GM12878 (cell line): ENCODE results near the gene RIPPLY1. TPM values are rescaled to one million over a fixed set of nuclear protein-coding genes. Genes with fewer than 3 reads are reported as not detected.

ENCODE experiments used
- ATAC-seq: fragments of 200-7000 bp; cut with Tn5 transposase; 3 replicates; pipeline ENCODE4 v1.9.1; 2020; ENCODE audit warnings: mild to moderate bottlenecking, moderate library complexity
- BruUV-seq: library from RNA; stranded (reverse); fragments of 400-500 nt; replicated peaks from 2 replicates; lab custom pipeline; 2021; lab: Mats Ljungman, UMichigan
- CTCF ChIA-PET: fragments of 300-600 bp; sonication (Branson Sonifier 250); formaldehyde crosslinking; extraction: SDS; loops from one replicate; lab custom pipeline; 2021; ENCODE audit warnings: inconsistent platforms; lab: Yijun Ruan, JAX
- POLR2A ChIA-PET: fragments of 350-600 bp; formaldehyde crosslinking; extraction: SDS; loops from one replicate; lab custom pipeline; 2021; ENCODE audit warnings: inconsistent platforms; lab: Charles Lee
- RAD21 ChIA-PET: fragments of 300-600 bp; sonication (Branson Sonifier 250); formaldehyde crosslinking; loops from one replicate; lab custom pipeline; 2023; ENCODE audit warnings: antibody characterized with exemption; ENCODE audit not compliant: unreplicated experiment; lab: Charles Lee
- SMC1A ChIA-PET: fragments of 300-600 bp; sonication (Branson Sonifier 250); formaldehyde crosslinking; loops from one replicate; lab custom pipeline; 2023; ENCODE audit not compliant: unreplicated experiment, uncharacterized antibody; lab: Charles Lee
- DNase-seq: peaks from one replicate; pipeline ENCODE4 v3.0.0-alpha.2; 2011; ENCODE audit warnings: low read depth, low spot score
- FAIRE-seq: peaks from 3 replicates; lab custom pipeline; 2011; peaks lifted over from hg19 to GRCh38; lab: Jason Lieb, UNC
- H2AFZ ChIP-seq: 2 replicates; pipeline ENCODE4 v1.6.0; 2011; ENCODE audit warnings: low read depth, low read length, control low read depth; ENCODE audit not compliant: control insufficient read depth
- H3K27ac ChIP-seq: 2 replicates; pipeline ENCODE4 v1.5.1; 2011; ENCODE audit warnings: control low read depth; ENCODE audit not compliant: control insufficient read depth, insufficient read depth
- H3K27me3 ChIP-seq, 2 experiments: replicated peaks in 1 of 2; 2 replicates each; pipeline versions ENCODE4 v1.6.0 to v1.6.1; 2011; ENCODE audit warnings: low read length in 1 of 2; ENCODE audit not compliant: control insufficient read depth in 2 of 2, insufficient read depth in 2 of 2
- H3K36me3 ChIP-seq, 2 experiments: 2 replicates each; pipeline ENCODE4 v1.5.1; 2011; ENCODE audit warnings: low read length in 1 of 2; ENCODE audit not compliant: control insufficient read depth in 2 of 2, insufficient read depth in 2 of 2
- H3K4me1 ChIP-seq: 2 replicates; pipeline ENCODE4 v1.6.1; 2011; ENCODE audit warnings: mild to moderate bottlenecking, low read length, moderate library complexity, mixed read lengths; ENCODE audit not compliant: control insufficient read depth, insufficient read depth
- H3K4me2 ChIP-seq: 2 replicates; pipeline ENCODE4 v1.6.0; 2011; ENCODE audit warnings: control low read depth; ENCODE audit not compliant: control insufficient read depth, insufficient read depth
- H3K4me3 ChIP-seq: fragments of 200-600 bp; sonication (generic); 2 replicates; pipeline ENCODE4 v1.5.1; 2016
- H3K79me2 ChIP-seq: 2 replicates; pipeline ENCODE4 v1.6.0; 2011; ENCODE audit warnings: low read length; ENCODE audit not compliant: control insufficient read depth, insufficient read depth
- H3K9ac ChIP-seq: 2 replicates; pipeline ENCODE4 v1.8.0; 2011; ENCODE audit warnings: low read length, control low read depth, mixed read lengths; ENCODE audit not compliant: control insufficient read depth, insufficient read depth
- H3K9me3 ChIP-seq: replicated peaks from 3 replicates; pipeline ENCODE4 v1.5.1; 2011; ENCODE audit warnings: mild to moderate bottlenecking, low read length; ENCODE audit not compliant: control insufficient read depth, insufficient read depth
- H4K20me1 ChIP-seq: 2 replicates; pipeline ENCODE4 v1.6.0; 2011; ENCODE audit not compliant: control insufficient read depth, insufficient read depth
- BCL11A ChIP-seq: IDR thresholded peaks from 2 replicates; pipeline ENCODE4 v1.6.1; 2011; ENCODE audit warnings: low read depth, low read length
- BCLAF1 ChIP-seq: fragments of 450-650 bp; IDR thresholded peaks from 2 replicates; pipeline ENCODE4 v1.6.1; 2017; ENCODE audit warnings: antibody characterized with exemption, mild to moderate bottlenecking, moderate library complexity
- BHLHE40 ChIP-seq, 2 experiments: fragments of 450-650 bp in 1 of 2; IDR thresholded peaks; 2 replicates each; pipeline ENCODE4 v1.6.1; 2011 to 2017; ENCODE audit warnings: low read depth in 2 of 2, borderline replicate concordance in 1 of 2, improper control_type of control experiment in 1 of 2, low read length in 1 of 2, mild to moderate bottlenecking in 1 of 2
- CBX5 ChIP-seq: sonication (generic); IDR thresholded peaks from 2 replicates; pipeline ENCODE4 v1.6.1; 2016; ENCODE audit warnings: low read depth, moderate library complexity, mild to moderate bottlenecking, inconsistent platforms
- CHD4 ChIP-seq: fragments of 200-600 bp; sonication (generic); IDR thresholded peaks from 2 replicates; pipeline ENCODE4 v1.6.1; 2016; ENCODE audit warnings: mild to moderate bottlenecking
- CREB1 ChIP-seq: IDR thresholded peaks from 2 replicates; pipeline ENCODE4 v1.6.1; 2012; ENCODE audit warnings: low read depth, mild to moderate bottlenecking, inconsistent platforms
- FOS ChIP-seq: IDR thresholded peaks from 3 replicates; pipeline ENCODE4 v1.6.1; 2011; ENCODE audit warnings: borderline replicate concordance; ENCODE audit not compliant: insufficient read length; ENCODE audit errors: extremely low read depth
- KLF5 ChIP-seq: fragments of 450-650 bp; IDR thresholded peaks from 2 replicates; pipeline ENCODE4 v1.6.1; 2014; ENCODE audit warnings: mild to moderate bottlenecking; ENCODE audit not compliant: partially characterized antibody
- NFIC ChIP-seq: IDR thresholded peaks from 2 replicates; pipeline ENCODE4 v1.6.1; 2012; ENCODE audit warnings: low read depth, mild to moderate bottlenecking, inconsistent platforms, low read length, moderate library complexity
- NR2F1 ChIP-seq: fragments of 450-650 bp; conservative IDR thresholded peaks from 2 replicates; pipeline ENCODE4 v1.6.1; 2017; ENCODE audit warnings: mild to moderate bottlenecking
- RAD21 ChIP-seq: IDR thresholded peaks from 2 replicates; pipeline ENCODE4 v1.6.1; 2011; ENCODE audit warnings: mild to moderate bottlenecking, low read depth, low read length, moderate library complexity; ENCODE audit not compliant: insufficient read depth
- RELA ChIP-seq: fragments of 450-650 bp; IDR thresholded peaks from 2 replicates; pipeline ENCODE4 v1.8.0; 2014; ENCODE audit warnings: borderline replicate concordance; ENCODE audit not compliant: partially characterized antibody
- RFX5 ChIP-seq: IDR thresholded peaks from 2 replicates; pipeline ENCODE4 v1.6.1; 2011; ENCODE audit warnings: low read depth, low read length, improper control_type of control experiment
- SMARCA5 ChIP-seq: fragments of 450-650 bp; IDR thresholded peaks from 2 replicates; pipeline ENCODE4 v1.6.1; 2017; ENCODE audit warnings: mild to moderate bottlenecking
- SREBF2 ChIP-seq: IDR thresholded peaks from 2 replicates; pipeline ENCODE4 v1.6.1; 2012; ENCODE audit warnings: mild to moderate bottlenecking, low read length
- STAT1 ChIP-seq: fragments of 450-650 bp; conservative IDR thresholded peaks from 2 replicates; pipeline ENCODE4 v1.6.1; 2014; ENCODE audit warnings: antibody characterized with exemption, mild to moderate bottlenecking
- TBL1XR1 ChIP-seq: IDR thresholded peaks from 2 replicates; pipeline ENCODE4 v1.6.1; 2012; ENCODE audit warnings: low read depth, low read length, improper control_type of control experiment
- ZBTB11 ChIP-seq: fragments of 450-650 bp; formaldehyde crosslinking; IDR thresholded peaks from 2 replicates; pipeline ENCODE4 v1.5.0; 2022; ENCODE audit warnings: mild to moderate bottlenecking, missing genetic modification characterization
- WGBS: methylation state at CpG from one replicate; pipeline ENCODE4 v1.1.6; 2016; ENCODE audit warnings: low lambda C conversion rate; ENCODE audit not compliant: insufficient replicate concordance, insufficient coverage; ENCODE audit errors: missing lambda C conversion rate; 5-methylcytosine and 5-hydroxymethylcytosine counted together
- in situ Hi-C: fragments of 300-500 bp; cut with MboI; formaldehyde crosslinking; loops from 9 replicates; pipeline ENCODE4 v1.14.3; 2018; ENCODE audit warnings: mixed read lengths
- intact Hi-C: fragments of 100-400 bp; cut with micrococcal nuclease; formaldehyde crosslinking; loops from one replicate; pipeline ENCODE4 v1.14.2; 2022; ENCODE audit not compliant: unreplicated experiment
- polyA plus RNA-seq, 11 experiments: library from polyadenylated mRNA; depleted of rRNA in 4 of 11; unstranded in 6 of 11; stranded (reverse) in 5 of 11; fragments of >200 nt; fragmentation: Nextera tagmentation in 4 of 11; fragmentation: Illumina TruSeq in 1 of 11; extraction: Ambion mirVana in 4 of 11; extraction: Trizol in 1 of 11; gene quantifications; 1 replicate in 1 of 11; 2 replicates in 10 of 11; pipeline versions ENCODE4 v1.2.1 to v1.2.3, GENCODE V29; 2011 to 2016; ENCODE audit warnings: inconsistent platforms in 2 of 11, missing spikeins in 2 of 11, low read depth in 1 of 11
- total RNA-seq, 4 experiments: library from RNA; depleted of rRNA in 3 of 4; stranded (reverse); fragments of >200 nt in 3 of 4; fragmentation: Illumina TruSeq in 1 of 4; extraction: Trizol in 1 of 4; gene quantifications; 2 replicates each; pipeline versions ENCODE4 v1.2.1 to v1.2.3, GENCODE V29; 2013 to 2021

RIPPLY1 gene
- total and polyA plus RNA-seq, 10 of the 15 experiments (the other 5 are each of a cell fraction or from before 2014, with no cell fraction given) = not detected

- TF ChIP-seq BHLHE40 (IDR thresholded peaks at IDR 0.05; ENCODE audit: borderline replicate concordance in 1 of 2, low read depth in 2 of 2, low read length in 1 of 2) (no peak), RFX5 (no peak), NR2F1 (no peak), CHD4 (no peak), SREBF2 (no peak), ZBTB11 (CRISPR knock-in tag) (no peak), BCL11A (no peak), RELA (no peak), NFIC (no peak)
These were observed 48.9 kb upstream of the RIPPLY1 start (continued) for GRCh38 chrX:106952089-106952488.

DNA sequence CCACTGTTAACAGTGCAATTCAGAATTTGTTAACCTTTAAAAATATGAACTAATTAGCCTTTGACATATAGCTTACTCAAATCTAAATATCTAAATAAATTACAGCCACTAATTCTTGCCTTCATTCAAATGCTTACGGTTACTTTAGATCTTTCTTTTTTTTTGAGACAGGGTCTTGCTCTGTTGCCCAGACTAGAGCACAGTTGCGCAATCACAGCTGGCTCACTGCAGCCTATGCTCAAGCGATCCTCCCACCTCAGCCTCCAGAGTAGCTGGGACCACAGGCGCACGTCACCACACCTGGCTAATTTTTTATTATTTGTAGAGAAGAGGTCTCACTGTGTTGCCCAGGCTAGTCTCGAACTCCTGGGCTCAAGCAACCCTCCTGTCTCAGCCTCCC lies 48.1 kb upstream of the RIPPLY1 start:
- Histone ChIP-seq H2AFZ (no peak overlapping the region), H3K79me2 (no peaks in the 10 kb centered on the region), H3K27me3 (no peaks in the 10 kb centered on the region; a peak in 1 of 4 replicates), H3K36me3 (no peaks in the 10 kb centered on the region), H3K4me1 (no peaks in the 10 kb centered on the region), H3K27ac (no peak overlapping the region), H3K4me2 (no peak overlapping the region), H4K20me1 (no peaks in the 10 kb centered on the region), H3K9me3 (no peaks in the 10 kb centered on the region), H3K4me3 (no peak overlapping the region), H3K9ac (no peak overlapping the region)
- no peak for DNase-seq
- WGBS = 57% methylated on average over 6 of the region's 6 CpGs
- BruUV-seq = no TSS peak
- ChIA-PET SMC1A (interaction anchor here (1.0 kb wide), 1 partner anchor 13 kb away, joined by 3 read pairs; no protein-coding TSS in a partner anchor), RAD21 (interaction anchor here (0.7 kb wide), 1 partner anchor 350 kb away, joined by 3 read pairs; no protein-coding TSS in a partner anchor), POLR2A (no interaction called here), CTCF (interaction anchor here (0.9 to 2.0 kb wide), 3 partner anchors 27 to 57 kb away, joined by 3 to 5 read pairs (median 5); no protein-coding TSS in a partner anchor)
- no peak for ATAC-seq
- no peak for FAIRE-seq
- intact Hi-C loops (no loop called here), in situ Hi-C loops (no loop called here)
- TF ChIP-seq NR2F1 (no peak), RAD21 (no peak), SMARCA5 (no peak), KLF5 (no peak), CBX5 (no peak), RELA (no peak), FOS (no peak), STAT1 (no peak), BCLAF1 (no peak), CREB1 (no peak), TBL1XR1 (no peak)
